D341Med (cell line): ENCODE data around the gene OR2L8.

ENCODE experiments used
- DNase-seq: peaks from one replicate; pipeline ENCODE4 v3.0.0; 2012; ENCODE audit warnings: low spot score

Gene OR2L8

DNA sequence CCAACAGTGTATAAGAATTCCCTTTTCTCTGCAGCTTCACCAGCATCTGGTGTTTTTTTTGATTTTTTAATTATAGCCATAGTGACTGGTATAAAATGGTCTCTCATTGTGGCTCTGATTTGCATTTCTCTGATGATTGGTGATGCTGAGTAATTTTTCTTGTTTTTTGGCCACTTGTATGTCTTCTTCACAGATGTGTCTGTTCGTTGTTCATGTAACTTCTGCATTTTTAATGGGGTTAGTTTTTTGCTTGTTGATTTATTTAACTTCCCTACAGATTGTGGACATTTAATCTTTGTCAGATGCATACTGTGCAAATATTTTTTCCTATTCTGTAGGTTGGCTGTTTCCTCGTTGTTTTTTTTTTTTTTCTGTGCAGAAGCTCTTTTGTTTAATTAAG lies 44.3 kb downstream of the OR2L8 start:
- no peak for DNase-seq

- no peak for DNase-seq
Observed at GRCh38 chr1:247998811-247999210, 50.2 kb downstream of the OR2L8 start.
